GM12878 (cell line): ENCODE data around the gene AKTIP. TPM values are rescaled to one million over a fixed set of nuclear protein-coding genes. Genes with fewer than 3 reads are reported as not detected.
A peak's percentile ranks its signal among the peaks of the same experiment; 100 is the strongest.

Experiments used
- ATAC-seq: fragments of 200-7000 bp; cut with Tn5 transposase; 3 replicates; pipeline ENCODE4 v1.9.1; 2020; ENCODE audit warnings: mild to moderate bottlenecking, moderate library complexity
- BruUV-seq: library from RNA; stranded (reverse); fragments of 400-500 nt; replicated peaks from 2 replicates; lab custom pipeline; 2021; lab: Mats Ljungman, UMichigan
- CTCF ChIA-PET: fragments of 300-600 bp; sonication (Branson Sonifier 250); formaldehyde crosslinking; extraction: SDS; loops from one replicate; lab custom pipeline; 2021; ENCODE audit warnings: inconsistent platforms; lab: Yijun Ruan, JAX
- POLR2A ChIA-PET: fragments of 350-600 bp; formaldehyde crosslinking; extraction: SDS; loops from one replicate; lab custom pipeline; 2021; ENCODE audit warnings: inconsistent platforms; lab: Charles Lee
- RAD21 ChIA-PET: fragments of 300-600 bp; sonication (Branson Sonifier 250); formaldehyde crosslinking; loops from one replicate; lab custom pipeline; 2023; ENCODE audit warnings: antibody characterized with exemption; ENCODE audit not compliant: unreplicated experiment; lab: Charles Lee
- SMC1A ChIA-PET: fragments of 300-600 bp; sonication (Branson Sonifier 250); formaldehyde crosslinking; loops from one replicate; lab custom pipeline; 2023; ENCODE audit not compliant: unreplicated experiment, uncharacterized antibody; lab: Charles Lee
- DNase-seq: peaks from one replicate; pipeline ENCODE4 v3.0.0-alpha.2; 2011; ENCODE audit warnings: low read depth, low spot score
- FAIRE-seq: peaks from 3 replicates; lab custom pipeline; 2011; peaks lifted over from hg19 to GRCh38; lab: Jason Lieb, UNC
- H2AFZ ChIP-seq: 2 replicates; pipeline ENCODE4 v1.6.0; 2011; ENCODE audit warnings: low read depth, low read length, control low read depth; ENCODE audit not compliant: control insufficient read depth
- H3K27ac ChIP-seq: 2 replicates; pipeline ENCODE4 v1.5.1; 2011; ENCODE audit warnings: control low read depth; ENCODE audit not compliant: control insufficient read depth, insufficient read depth
- H3K27me3 ChIP-seq, 2 experiments: replicated peaks in 1 of 2; 2 replicates each; pipeline versions ENCODE4 v1.6.0 to v1.6.1; 2011; ENCODE audit warnings: low read length in 1 of 2; ENCODE audit not compliant: control insufficient read depth in 2 of 2, insufficient read depth in 2 of 2
- H3K36me3 ChIP-seq, 2 experiments: 2 replicates each; pipeline ENCODE4 v1.5.1; 2011; ENCODE audit warnings: low read length in 1 of 2; ENCODE audit not compliant: control insufficient read depth in 2 of 2, insufficient read depth in 2 of 2
- H3K4me1 ChIP-seq: 2 replicates; pipeline ENCODE4 v1.6.1; 2011; ENCODE audit warnings: mild to moderate bottlenecking, low read length, moderate library complexity, mixed read lengths; ENCODE audit not compliant: control insufficient read depth, insufficient read depth
- H3K4me2 ChIP-seq: 2 replicates; pipeline ENCODE4 v1.6.0; 2011; ENCODE audit warnings: control low read depth; ENCODE audit not compliant: control insufficient read depth, insufficient read depth
- H3K4me3 ChIP-seq: fragments of 200-600 bp; sonication (generic); 2 replicates; pipeline ENCODE4 v1.5.1; 2016
- H3K79me2 ChIP-seq: 2 replicates; pipeline ENCODE4 v1.6.0; 2011; ENCODE audit warnings: low read length; ENCODE audit not compliant: control insufficient read depth, insufficient read depth
- H3K9ac ChIP-seq: 2 replicates; pipeline ENCODE4 v1.8.0; 2011; ENCODE audit warnings: low read length, control low read depth, mixed read lengths; ENCODE audit not compliant: control insufficient read depth, insufficient read depth
- H3K9me3 ChIP-seq: replicated peaks from 3 replicates; pipeline ENCODE4 v1.5.1; 2011; ENCODE audit warnings: mild to moderate bottlenecking, low read length; ENCODE audit not compliant: control insufficient read depth, insufficient read depth
- H4K20me1 ChIP-seq: 2 replicates; pipeline ENCODE4 v1.6.0; 2011; ENCODE audit not compliant: control insufficient read depth, insufficient read depth
- BCLAF1 ChIP-seq: fragments of 450-650 bp; IDR thresholded peaks from 2 replicates; pipeline ENCODE4 v1.6.1; 2017; ENCODE audit warnings: antibody characterized with exemption, mild to moderate bottlenecking, moderate library complexity
- JUND ChIP-seq: IDR thresholded peaks from 2 replicates; pipeline ENCODE4 v1.6.1; 2012; ENCODE audit warnings: low read depth, mild to moderate bottlenecking, low read length, improper control_type of control experiment, moderate library complexity
- KAT2A ChIP-seq: conservative IDR thresholded peaks from 2 replicates; pipeline ENCODE4 v1.6.1; 2011; ENCODE audit warnings: low read depth, low read length; ENCODE audit not compliant: control insufficient read depth
- LARP7 ChIP-seq: fragments of 450-650 bp; IDR thresholded peaks from 2 replicates; pipeline ENCODE4 v1.6.1; 2017; ENCODE audit warnings: mild to moderate bottlenecking
- MXI1 ChIP-seq: fragments of 150-350 bp; IDR thresholded peaks from 2 replicates; pipeline ENCODE4 v1.6.1; 2011; ENCODE audit warnings: low read depth, mild to moderate bottlenecking, inconsistent platforms, low read length, improper control_type of control experiment
- NBN ChIP-seq: fragments of 450-650 bp; IDR thresholded peaks from 2 replicates; pipeline ENCODE4 v1.6.1; 2016
- NR2C1 ChIP-seq: fragments of 450-650 bp; IDR thresholded peaks from 2 replicates; pipeline ENCODE4 v1.6.1; 2017; ENCODE audit warnings: antibody characterized with exemption, mild to moderate bottlenecking, moderate library complexity
- PAX5 ChIP-seq: IDR thresholded peaks from 2 replicates; pipeline ENCODE4 v1.6.1; 2011; ENCODE audit warnings: low read depth, low read length, borderline replicate concordance
- PBX3 ChIP-seq: IDR thresholded peaks from 2 replicates; pipeline ENCODE4 v1.6.1; 2011; ENCODE audit warnings: mild to moderate bottlenecking, low read depth, low read length, moderate library complexity; ENCODE audit not compliant: insufficient replicate concordance
- PML ChIP-seq: IDR thresholded peaks from 2 replicates; pipeline ENCODE4 v1.6.1; 2012; ENCODE audit warnings: low read length, inconsistent platforms
- RCOR1 ChIP-seq: conservative IDR thresholded peaks from 2 replicates; pipeline ENCODE4 v1.6.1; 2012; ENCODE audit warnings: low read depth, low read length, improper control_type of control experiment
- ZNF217 ChIP-seq: fragments of 450-650 bp; IDR thresholded peaks from 2 replicates; pipeline ENCODE4 v1.6.1; 2017; ENCODE audit warnings: antibody characterized with exemption, mild to moderate bottlenecking
- ZNF24 ChIP-seq: fragments of 450-650 bp; IDR thresholded peaks from 2 replicates; pipeline ENCODE4 v1.6.1; 2017; ENCODE audit warnings: antibody characterized with exemption, mild to moderate bottlenecking
- WGBS: methylation state at CpG from one replicate; pipeline ENCODE4 v1.1.6; 2016; ENCODE audit warnings: low lambda C conversion rate; ENCODE audit not compliant: insufficient replicate concordance, insufficient coverage; ENCODE audit errors: missing lambda C conversion rate; 5-methylcytosine and 5-hydroxymethylcytosine counted together
- in situ Hi-C: fragments of 300-500 bp; cut with MboI; formaldehyde crosslinking; loops from 9 replicates; pipeline ENCODE4 v1.14.3; 2018; ENCODE audit warnings: mixed read lengths
- intact Hi-C: fragments of 100-400 bp; cut with micrococcal nuclease; formaldehyde crosslinking; loops from one replicate; pipeline ENCODE4 v1.14.2; 2022; ENCODE audit not compliant: unreplicated experiment
- polyA plus RNA-seq, 11 experiments: library from polyadenylated mRNA; depleted of rRNA in 4 of 11; unstranded in 6 of 11; stranded (reverse) in 5 of 11; fragments of >200 nt; fragmentation: Nextera tagmentation in 4 of 11; fragmentation: Illumina TruSeq in 1 of 11; extraction: Ambion mirVana in 4 of 11; extraction: Trizol in 1 of 11; gene quantifications; 1 replicate in 1 of 11; 2 replicates in 10 of 11; pipeline versions ENCODE4 v1.2.1 to v1.2.3, GENCODE V29; 2011 to 2016; ENCODE audit warnings: inconsistent platforms in 2 of 11, missing spikeins in 2 of 11, low read depth in 1 of 11
- total RNA-seq, 4 experiments: library from RNA; depleted of rRNA in 3 of 4; stranded (reverse); fragments of >200 nt in 3 of 4; fragmentation: Illumina TruSeq in 1 of 4; extraction: Trizol in 1 of 4; gene quantifications; 2 replicates each; pipeline versions ENCODE4 v1.2.1 to v1.2.3, GENCODE V29; 2013 to 2021

The AKTIP gene
- total and polyA plus RNA-seq, 10 of the 15 experiments (the other 5 are each of a cell fraction or from before 2014, with no cell fraction given) = 11.4 to 22.9 (median 13.6) TPM

DNA sequence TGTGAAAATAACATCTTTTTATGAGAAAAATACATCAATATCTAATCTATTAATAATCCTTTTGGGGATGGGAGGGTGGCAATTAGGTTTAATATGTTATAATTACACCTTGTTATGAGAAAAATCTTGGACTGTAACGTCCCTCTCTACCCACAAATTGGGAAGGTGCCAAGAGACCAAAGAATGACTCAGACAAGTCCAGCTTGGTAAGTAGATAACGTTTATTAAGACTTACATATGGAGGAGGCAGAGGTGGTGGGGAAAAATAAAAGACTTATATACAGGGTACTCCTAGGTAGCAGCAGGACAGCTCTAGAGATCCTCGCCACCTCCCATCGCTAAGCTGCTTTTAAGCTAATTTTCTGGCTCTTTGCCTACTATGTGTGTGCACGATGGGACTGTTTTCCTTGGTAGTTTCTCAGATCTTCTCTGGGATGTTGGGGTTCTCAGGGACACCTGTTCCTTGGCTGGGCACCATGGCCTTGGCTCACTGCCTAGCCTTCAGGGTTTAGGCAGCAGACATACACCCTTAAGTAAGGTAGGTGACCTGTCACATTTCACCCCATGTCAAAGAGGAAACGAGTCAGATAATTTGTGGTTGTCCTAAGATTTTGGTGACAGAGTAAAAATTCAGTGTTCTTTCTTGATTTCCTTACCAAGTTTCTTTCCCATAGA lies 37.3 kb downstream of the AKTIP start:
- RAD21 ChIA-PET = no interaction called here
- WGBS = 73% methylated on average over 6 of the region's 6 CpGs
- Histone ChIP-seq H3K79me2 (no peaks in the 10 kb centered on the region), H3K9ac (no peak overlapping the region), H4K20me1 (no peaks in the 10 kb centered on the region), H3K36me3 (peaks cover 1 to 15% of the 10 kb centered on the region in 2 experiments), H2AFZ (no peak overlapping the region), H3K4me3 (no peak overlapping the region), H3K4me1 (no peaks in the 10 kb centered on the region), H3K9me3 (no peaks in the 10 kb centered on the region), H3K27ac (no peak overlapping the region), H3K4me2 (no peak overlapping the region), H3K27me3 (no peaks in the 10 kb centered on the region)
- no peak for TF ChIP-seq JUND
- no peak for TF ChIP-seq BCLAF1
- TF ChIP-seq NR2C1 = no peak
- TF ChIP-seq KAT2A = no peak
- no peak for TF ChIP-seq LARP7
- TF ChIP-seq ZNF24 = no peak
- TF ChIP-seq PAX5 = no peak
- no peak for TF ChIP-seq NBN
- TF ChIP-seq ZNF217 = no peak
- TF ChIP-seq MXI1 = no peak
- TF ChIP-seq PML = no peak
- TF ChIP-seq RCOR1 = no peak
- TF ChIP-seq PBX3 = no peak
- CTCF ChIA-PET = no interaction called here
- POLR2A ChIA-PET = interaction anchor here (0.6 kb wide), 1 partner anchor 234 kb away, joined by 7 read pairs; no protein-coding TSS in a partner anchor
- SMC1A ChIA-PET = no interaction called here
- in situ Hi-C loops = no loop called here
- intact Hi-C loops = no loop called here
- DNase-seq (no peak), ATAC-seq (no peak), FAIRE-seq (no peak)
- BruUV-seq = TSS peak; percentile 55
